NCI-H2196 treated with DMSO at 0.1 percent for 48 hours (cell line): Measurements from ENCODE around the gene B3GAT2.

Experiments used
- DNase-seq: peaks from one replicate; lab custom pipeline; 2025; ENCODE audit not compliant: unreplicated experiment; lab: John Stamatoyannopoulos, UW

B3GAT2 gene

GRCh38 chr6:70843328-70843918 is 113.4 kb downstream of the B3GAT2 start:
- no peak for DNase-seq

GRCh38 chr6:70842541-70842940 is 114.3 kb downstream of the B3GAT2 start:
- no peak for DNase-seq

- no peak for DNase-seq
These were observed 115.7 kb downstream of the B3GAT2 start for GRCh38 chr6:70841112-70841511.

GRCh38 chr6:70839286-70840266 is 117.3 kb downstream of the B3GAT2 start:
- DNase-seq, result no peak

- DNase-seq, result peak; percentile 8
These were observed 118.0 kb downstream of the B3GAT2 start for GRCh38 chr6:70838907-70839285.

- DNase-seq, result no peak
These were observed 122.3 kb downstream of the B3GAT2 start for GRCh38 chr6:70834520-70834919.

- no peak for DNase-seq
These were observed 125.4 kb downstream of the B3GAT2 start for GRCh38 chr6:70831427-70831826.

- no peak for DNase-seq
These were observed 133.2 kb downstream of the B3GAT2 start for GRCh38 chr6:70823651-70824050.

- no peak for DNase-seq
These were observed 135.1 kb downstream of the B3GAT2 start for GRCh38 chr6:70821751-70822150.

GRCh38 chr6:70820778-70821177 is 136.1 kb downstream of the B3GAT2 start:
- no peak for DNase-seq

GRCh38 chr6:70819646-70820045 is 137.2 kb downstream of the B3GAT2 start:
- DNase-seq, result no peak

- DNase-seq, result no peak
These were observed 143.0 kb downstream of the B3GAT2 start for GRCh38 chr6:70813885-70814284.

GRCh38 chr6:70811788-70812187 is 145.1 kb downstream of the B3GAT2 start:
- DNase-seq, result no peak
